Choroid plexus epithelial cell (primary cell): ENCODE data around the gene MAD1L1.

Experiments used
- DNase-seq: peaks from one replicate; pipeline ENCODE4 v3.0.0-alpha.2; 2010; ENCODE audit warnings: low read depth
- H3K4me3 ChIP-seq: 2 replicates; pipeline ENCODE4 v1.5.1; 2011; ENCODE audit warnings: low read depth, mild to moderate bottlenecking, control low read depth, low read length, moderate library complexity
- CTCF ChIP-seq: conservative IDR thresholded peaks from 2 replicates; pipeline ENCODE4 v1.5.1; 2011; ENCODE audit warnings: low read depth, mild to moderate bottlenecking, control low read depth, inconsistent platforms, low read length, moderate library complexity

Gene MAD1L1

DNA sequence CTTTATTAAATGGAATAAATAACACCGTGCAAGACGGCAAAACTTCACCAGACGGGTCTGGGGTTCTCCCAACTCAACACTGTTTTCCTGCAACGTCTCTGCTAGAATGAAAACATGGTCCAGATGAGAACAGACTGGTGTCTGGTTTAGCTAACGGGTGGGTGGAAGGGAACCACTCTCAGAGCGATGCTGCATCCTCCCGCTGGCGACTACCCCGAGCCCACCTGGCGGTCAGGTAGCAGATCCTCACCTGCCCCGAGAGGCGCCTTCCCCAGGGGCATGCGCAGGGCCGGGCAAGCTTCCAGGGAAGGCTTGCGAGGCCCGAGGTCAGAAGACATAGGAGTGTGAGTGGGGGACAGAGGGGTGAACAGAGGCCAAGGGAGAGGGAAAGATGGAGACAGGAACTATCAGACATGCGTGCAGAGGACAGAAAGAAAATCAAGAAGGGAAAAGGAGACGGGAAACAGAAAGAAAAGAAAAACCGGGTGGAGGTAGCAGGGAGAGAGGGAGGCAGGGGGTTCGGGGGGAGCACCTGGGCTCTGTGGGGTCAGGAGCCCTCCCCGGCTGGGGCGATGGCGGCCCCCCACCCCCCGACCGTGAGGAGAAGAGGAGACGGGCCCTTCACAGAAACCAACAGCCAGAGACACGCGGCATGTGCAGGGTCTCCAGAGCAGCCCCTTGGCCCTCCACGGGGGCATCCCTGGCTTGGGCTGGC, 222.0 kb downstream of the MAD1L1 start:
- TF ChIP-seq CTCF, result no peak
- DNase-seq, result no peak
- H3K4me3 ChIP-seq, result no peak overlapping the region

DNA sequence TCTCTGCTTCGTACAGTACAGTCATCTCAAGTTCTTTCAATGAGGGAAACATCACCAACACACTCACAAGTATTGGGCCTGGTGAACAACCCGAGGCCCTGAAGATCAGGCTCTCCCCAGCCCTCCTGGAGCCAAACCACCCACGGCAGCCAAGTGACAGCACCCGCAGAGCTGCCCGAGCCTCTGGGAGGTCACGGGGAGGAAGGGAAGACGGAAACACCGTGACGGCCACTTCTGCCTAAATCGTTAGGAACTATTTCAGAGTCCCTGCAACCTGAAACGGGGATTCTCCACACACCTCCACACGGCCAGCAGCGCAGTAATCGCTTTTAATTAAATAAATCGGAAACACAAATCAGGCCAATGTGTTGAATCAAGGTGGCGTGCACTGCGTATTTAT, 222.6 kb downstream of the MAD1L1 start:
- H3K4me3 ChIP-seq, result no peak overlapping the region
- no peak for DNase-seq
- no peak for TF ChIP-seq CTCF

DNA sequence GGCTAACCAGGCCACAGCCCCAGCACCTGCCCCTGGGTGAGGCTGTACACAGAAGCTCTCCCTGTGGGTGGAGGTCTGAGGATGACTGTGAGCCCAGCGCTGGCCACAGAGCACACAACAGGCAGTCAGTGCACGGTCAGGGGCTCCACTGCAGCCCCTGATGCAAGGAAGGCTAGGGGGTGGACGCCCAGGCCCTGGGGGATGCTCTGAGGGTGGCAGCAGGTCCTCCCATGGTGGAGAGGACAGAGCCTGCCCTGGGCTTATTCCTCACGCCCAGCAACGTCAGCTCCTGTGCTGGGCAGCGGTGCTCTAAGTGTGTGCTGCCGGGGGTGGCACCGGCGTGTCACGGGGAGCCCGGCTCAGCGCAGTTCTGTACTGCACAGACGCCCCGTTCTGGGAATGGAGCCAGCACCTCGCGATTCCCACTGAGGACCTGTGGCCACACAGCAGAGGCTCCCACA, 223.2 kb downstream of the MAD1L1 start:
- no peak for TF ChIP-seq CTCF
- H3K4me3 ChIP-seq, result no peak overlapping the region
- DNase-seq, result peak; percentile 20

DNA sequence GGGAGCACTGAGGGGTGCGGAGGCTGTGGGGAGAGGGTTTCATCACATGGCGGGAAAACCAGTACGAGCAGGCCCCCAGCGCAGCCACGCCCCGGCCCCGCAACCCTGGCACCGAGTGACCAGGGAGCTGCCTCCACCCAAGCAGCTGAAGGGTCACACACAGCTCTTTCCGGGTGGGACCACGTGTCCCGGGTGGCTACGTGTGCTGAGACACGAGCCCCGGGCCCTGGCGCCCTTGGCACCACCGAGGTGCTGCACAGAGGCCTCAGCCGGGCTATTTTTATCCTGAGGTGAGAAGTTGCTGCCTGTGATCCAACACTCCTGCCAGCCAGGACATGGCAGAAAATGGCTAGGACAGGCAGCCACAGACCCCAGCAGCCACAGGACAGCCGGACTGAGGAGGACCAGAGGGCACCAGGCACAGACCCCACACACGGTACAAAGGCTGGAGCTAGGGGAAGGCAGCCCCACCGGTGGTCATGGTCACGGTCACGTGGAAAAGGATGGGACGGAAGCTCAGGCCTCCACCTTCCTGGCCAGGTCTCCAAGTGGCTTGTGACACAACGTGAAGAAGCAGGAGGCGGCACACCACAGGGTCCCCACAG, 223.7 kb downstream of the MAD1L1 start:
- no peak overlapping the region for H3K4me3 ChIP-seq
- DNase-seq, result no peak
- no peak for TF ChIP-seq CTCF

DNA sequence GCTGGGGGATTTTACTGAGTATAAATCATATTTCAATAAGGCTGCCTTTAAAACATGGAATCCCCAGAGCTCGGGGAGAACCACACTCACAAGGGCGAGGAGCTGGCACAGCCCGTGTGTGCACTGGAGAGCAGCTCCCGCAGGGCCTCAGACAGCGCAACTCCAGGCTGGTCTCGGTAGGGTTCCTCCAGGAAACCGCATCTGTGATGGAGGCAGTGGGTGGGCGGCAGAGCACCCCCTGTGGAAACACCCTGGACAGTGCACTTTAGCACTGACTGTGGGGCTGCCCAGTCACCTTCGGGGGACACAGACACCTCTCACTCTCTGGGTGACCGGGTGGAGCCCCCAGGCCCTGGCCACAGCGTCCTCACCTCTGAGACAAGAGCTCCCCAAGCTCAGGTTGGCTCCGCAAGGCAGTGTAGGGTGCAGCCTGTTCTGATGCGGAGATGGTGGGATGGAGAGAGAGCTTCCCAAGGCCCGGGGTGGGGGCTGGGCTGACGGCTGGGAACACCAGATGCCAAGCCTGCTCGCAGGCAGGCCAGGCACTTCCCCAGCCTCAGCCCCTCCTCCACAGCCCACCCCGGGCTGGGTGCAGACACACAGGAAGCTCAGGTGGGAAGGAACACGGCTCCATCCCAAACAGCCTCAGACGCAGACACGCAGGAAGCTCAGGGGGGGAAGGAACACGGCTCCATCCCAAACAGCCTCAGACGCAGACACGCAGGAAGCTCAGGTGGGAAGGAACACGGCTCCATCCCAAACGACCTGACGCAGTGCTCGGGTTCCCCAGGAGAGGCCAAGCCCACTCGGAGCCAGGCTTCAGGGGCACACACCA, 224.4 kb downstream of the MAD1L1 start:
- TF ChIP-seq CTCF, result no peak
- no peak overlapping the region for H3K4me3 ChIP-seq

GRCh38 chr7:2007551-2007950, 225.2 kb downstream of the MAD1L1 start:
- H3K4me3 ChIP-seq, result no peak overlapping the region
- DNase-seq, result no peak
- no peak for TF ChIP-seq CTCF

More for the DNA sequence above, 224.4 kb downstream of the MAD1L1 start:
- no peak for DNase-seq
